D721Med (cell line): ENCODE data around the gene CAPZB.

Experiments used
- DNase-seq: peaks from one replicate; pipeline ENCODE4 v3.0.0; 2011; ENCODE audit warnings: low spot score; ENCODE audit not compliant: insufficient read length
- FAIRE-seq: peaks from 2 replicates; lab custom pipeline; 2011; peaks lifted over from hg19 to GRCh38; lab: Jason Lieb, UNC
- TF ChIP-seq, protein P1 (sequence below): IDR thresholded peaks from 2 replicates; pipeline ENCODE4 v1.5.1; 2012; ENCODE audit warnings: mild to moderate bottlenecking, control low read depth; ENCODE audit not compliant: insufficient read depth; ENCODE audit errors: missing control alignments

The CAPZB gene

DNA sequence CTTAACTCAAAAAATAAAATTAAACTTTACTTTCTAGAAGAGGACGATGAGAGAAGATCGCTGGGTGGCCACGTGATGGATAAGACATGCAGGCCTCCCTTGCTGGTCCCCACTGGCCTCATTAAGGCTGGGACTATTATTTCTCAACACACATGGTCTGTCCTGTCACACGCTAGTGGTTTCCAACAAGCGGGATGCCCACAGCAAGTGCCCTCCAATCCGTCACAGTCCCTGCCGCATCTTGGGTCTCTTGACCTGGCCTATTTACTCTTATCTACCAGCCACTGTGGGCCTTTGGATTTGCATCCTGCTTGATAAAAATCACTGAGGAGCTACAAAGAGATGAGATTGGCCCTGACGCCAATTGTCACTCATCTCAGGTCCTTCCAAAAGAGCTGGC, 30.0 kb downstream of the CAPZB start:
- DNase-seq (no peak), FAIRE-seq (no peak)
- TF ChIP-seq, protein P1, sequence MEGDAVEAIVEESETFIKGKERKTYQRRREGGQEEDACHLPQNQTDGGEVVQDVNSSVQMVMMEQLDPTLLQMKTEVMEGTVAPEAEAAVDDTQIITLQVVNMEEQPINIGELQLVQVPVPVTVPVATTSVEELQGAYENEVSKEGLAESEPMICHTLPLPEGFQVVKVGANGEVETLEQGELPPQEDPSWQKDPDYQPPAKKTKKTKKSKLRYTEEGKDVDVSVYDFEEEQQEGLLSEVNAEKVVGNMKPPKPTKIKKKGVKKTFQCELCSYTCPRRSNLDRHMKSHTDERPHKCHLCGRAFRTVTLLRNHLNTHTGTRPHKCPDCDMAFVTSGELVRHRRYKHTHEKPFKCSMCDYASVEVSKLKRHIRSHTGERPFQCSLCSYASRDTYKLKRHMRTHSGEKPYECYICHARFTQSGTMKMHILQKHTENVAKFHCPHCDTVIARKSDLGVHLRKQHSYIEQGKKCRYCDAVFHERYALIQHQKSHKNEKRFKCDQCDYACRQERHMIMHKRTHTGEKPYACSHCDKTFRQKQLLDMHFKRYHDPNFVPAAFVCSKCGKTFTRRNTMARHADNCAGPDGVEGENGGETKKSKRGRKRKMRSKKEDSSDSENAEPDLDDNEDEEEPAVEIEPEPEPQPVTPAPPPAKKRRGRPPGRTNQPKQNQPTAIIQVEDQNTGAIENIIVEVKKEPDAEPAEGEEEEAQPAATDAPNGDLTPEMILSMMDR: no peak

DNA sequence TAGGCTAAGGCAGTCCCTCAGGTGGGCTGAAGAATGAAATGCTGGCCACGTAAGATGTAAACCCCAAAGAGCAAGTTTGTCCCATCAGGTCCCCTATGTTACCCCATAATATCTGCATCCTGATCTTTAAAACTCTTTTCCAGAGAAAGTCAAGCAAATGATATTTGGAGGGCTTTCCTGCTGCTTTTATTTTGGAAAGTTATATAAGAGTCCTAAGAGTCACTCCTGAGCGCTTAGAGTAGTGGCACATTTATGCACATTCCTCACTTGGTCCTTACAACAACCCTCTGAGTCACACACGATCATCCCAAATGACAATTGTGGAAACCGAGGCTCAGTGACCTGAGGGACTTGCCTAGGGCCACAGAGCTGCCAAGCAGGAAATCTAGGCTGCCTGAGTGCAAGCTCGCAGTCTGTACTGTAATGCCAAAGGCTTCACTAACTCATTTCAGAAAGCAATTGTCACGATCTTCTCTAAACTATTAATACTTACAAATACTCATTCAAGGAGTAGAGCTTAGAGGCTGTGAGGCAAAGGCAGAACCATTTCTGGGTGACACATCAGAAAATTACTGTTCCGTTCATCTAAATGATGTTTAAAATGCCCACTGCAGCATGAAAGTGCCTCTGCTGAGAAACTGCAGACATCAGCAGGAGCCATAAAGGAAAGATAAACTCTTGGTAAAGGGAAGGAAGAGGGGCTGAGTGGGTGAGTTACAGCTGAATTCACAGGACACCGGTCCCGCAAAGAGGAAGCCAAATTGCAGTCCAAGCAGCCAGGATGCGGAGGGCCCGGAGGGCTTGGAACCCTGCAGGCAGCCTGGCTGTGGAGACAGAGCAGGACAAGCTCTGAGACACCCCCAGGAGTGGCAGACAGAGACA, 30.8 kb downstream of the CAPZB start:
- FAIRE-seq: no peak
- no peak for DNase-seq
- TF ChIP-seq, protein P1: no peak

DNA sequence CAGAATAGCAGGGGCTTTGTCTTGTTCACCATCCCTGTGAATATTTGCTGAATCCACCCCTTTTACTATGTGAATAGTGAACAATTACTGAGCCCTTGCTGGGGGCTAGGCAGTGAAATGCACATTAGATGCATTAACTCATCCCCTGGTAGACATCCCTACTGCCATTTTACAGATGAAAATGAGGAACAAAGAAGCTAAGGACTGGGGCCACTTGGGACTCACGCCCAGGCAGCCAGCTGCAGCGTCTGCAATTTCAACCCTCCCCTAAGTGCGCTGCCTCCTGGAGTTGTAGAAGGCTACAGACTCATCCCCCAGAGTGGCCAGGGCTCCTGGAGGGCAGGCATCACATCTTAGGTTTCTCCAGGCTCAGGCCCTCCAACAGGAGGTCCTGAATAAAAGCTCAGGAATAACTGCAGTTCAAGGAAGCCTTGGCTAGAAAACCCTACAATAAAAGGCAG, 31.6 kb downstream of the CAPZB start:
- no peak for DNase-seq
- TF ChIP-seq, protein P1: no peak
- no peak for FAIRE-seq

DNA sequence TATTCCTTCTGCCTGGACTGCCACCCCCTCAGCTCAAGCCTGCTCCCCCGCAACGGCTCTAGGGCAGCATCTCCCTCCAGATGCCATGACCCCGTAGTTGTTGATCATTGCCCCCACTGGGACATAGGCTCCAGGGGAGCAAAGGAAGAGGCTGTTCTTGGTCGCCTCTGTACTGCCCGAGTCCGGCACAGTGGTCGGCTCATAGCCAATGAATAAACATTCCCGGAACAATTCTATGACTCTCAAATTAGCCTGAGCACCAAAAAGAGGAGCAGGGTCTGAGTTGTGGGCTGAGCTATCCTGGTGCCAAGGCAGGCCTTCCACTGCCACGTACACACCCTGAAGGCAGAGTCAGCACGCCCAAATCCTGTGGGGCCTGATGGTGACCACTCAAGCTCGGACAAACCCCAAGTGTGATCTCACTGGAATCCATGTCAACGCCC, 33.1 kb downstream of the CAPZB start:
- FAIRE-seq (no peak), DNase-seq (no peak)
- TF ChIP-seq, protein P1: no peak

DNA sequence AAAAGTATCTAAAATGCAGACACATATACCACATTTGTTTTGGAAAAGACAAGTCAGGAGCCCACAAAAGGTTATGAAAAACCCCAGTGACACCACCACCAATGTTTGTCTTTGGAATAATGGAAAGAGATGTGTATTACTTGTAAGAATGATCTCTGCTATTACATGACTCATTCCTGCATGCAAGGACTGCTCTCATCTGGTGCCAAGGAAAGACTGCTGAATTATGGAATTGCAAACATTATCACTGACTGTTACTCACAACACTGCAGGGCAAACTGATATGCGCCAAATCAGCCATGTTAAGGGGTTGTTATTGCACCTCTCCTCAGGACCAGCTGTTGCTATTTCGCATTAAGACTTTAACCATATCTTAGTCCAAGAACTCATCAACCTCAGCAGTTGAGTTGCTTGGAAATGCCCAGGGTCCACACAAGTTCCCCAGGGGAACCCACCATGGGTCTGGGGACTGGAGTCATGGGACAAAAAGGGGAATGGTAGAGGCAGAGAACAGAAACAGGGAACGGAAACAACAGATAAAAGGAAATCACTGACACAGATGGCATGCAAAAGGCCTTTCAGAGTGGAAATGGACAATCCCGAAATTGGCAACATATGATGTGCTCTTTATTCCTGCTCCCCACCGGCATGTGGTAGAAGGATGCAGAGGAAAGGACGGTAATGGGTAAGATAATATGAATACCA, 34.4 kb downstream of the CAPZB start:
- FAIRE-seq: no peak

DNA sequence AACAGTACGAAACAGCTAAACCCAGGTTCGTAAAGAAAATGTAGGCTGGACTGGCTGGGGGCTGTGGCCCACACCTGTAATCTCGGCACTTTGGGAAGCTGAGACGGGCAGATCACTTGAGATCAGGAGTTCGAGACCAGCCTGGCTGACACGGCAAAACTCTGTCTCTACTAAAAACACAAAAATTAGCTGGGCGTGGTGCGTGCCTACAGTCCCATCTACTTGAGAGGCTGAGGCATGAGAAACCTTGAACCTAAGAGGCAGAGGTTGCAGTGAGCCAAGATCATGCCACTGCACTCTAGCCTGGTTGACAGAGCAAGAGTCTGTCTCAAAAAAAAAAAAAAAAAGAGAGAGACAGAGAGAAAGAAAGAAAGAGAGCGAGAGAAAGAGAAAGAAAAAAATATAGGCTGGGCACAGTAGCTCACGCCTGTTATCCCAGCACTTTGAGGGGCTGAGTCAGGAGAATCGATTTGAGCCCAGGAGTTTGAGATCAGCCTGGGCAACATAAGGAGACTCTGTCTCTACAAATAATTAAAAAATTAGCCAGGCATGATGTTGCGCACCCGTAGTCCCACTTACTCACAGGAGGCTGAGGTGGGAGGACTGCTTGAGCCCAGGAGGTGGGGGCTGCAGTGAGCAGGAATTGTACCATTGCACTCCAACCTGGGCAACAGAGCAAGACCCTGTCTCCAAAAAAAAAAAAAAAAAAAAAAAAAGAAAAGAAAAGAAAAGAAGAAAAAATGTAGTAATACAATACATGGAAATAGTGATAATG, 35.7 kb downstream of the CAPZB start:
- FAIRE-seq: no peak
- TF ChIP-seq, protein P1: no peak
- no peak for DNase-seq

More for the DNA sequence above, 34.4 kb downstream of the CAPZB start:
- DNase-seq: no peak
- TF ChIP-seq, protein P1: no peak
